ENCODE data around the gene GAREM1. TPM values are rescaled to one million over a fixed set of nuclear protein-coding genes. Genes with fewer than 3 reads are reported as not detected.

The GAREM1 gene
- total RNA-seq, 1 experiment from 2014 or later: 7.0 TPM

- no peak for TF ChIP-seq HMGA2 (CRISPR knock-in tag; IDR thresholded peaks at IDR 0.05)
- TF ChIP-seq PRRX2 (CRISPR knock-in tag; IDR thresholded peaks at IDR 0.05): no peak
- TF ChIP-seq EMX1 (CRISPR knock-in tag; IDR thresholded peaks at IDR 0.05): no peak
- TF ChIP-seq ETV6 (CRISPR knock-in tag; IDR thresholded peaks at IDR 0.05): no peak
- no peak for TF ChIP-seq ZNF281 (CRISPR knock-in tag; IDR thresholded peaks at IDR 0.05)
- TF ChIP-seq SMAD4 (CRISPR knock-in tag; IDR thresholded peaks at IDR 0.05): no peak
These were observed 98.7 kb downstream of the GAREM1 start (continued) for GRCh38 chr18:32372047-32372380.

GRCh38 chr18:32371384-32371783 is 99.3 kb downstream of the GAREM1 start:
- POLR2A ChIA-PET: no interaction called here
- Mint-ChIP-seq H3K27me3 (ENCODE audit: low read depth) (no peaks in the 10 kb centered on the region), H3K27ac (no peak overlapping the region), H3K9me3 (no peaks in the 10 kb centered on the region), H3K4me1 (peaks cover 6% of the 10 kb centered on the region; the same call in 1 of the 2 replicates), H3K4me3 (no peak overlapping the region), H3K36me3 (no peaks in the 10 kb centered on the region)
- DNase-seq (ENCODE audit: low spot score): no peak
- no peak for TF ChIP-seq NR2C2 (CRISPR knock-in tag; IDR thresholded peaks at IDR 0.05)
- no peak for TF ChIP-seq PRRX2 (CRISPR knock-in tag; IDR thresholded peaks at IDR 0.05)
- TF ChIP-seq USF1 (CRISPR knock-in tag; IDR thresholded peaks at IDR 0.05): no peak
- no peak for TF ChIP-seq E2F4 (CRISPR knock-in tag; IDR thresholded peaks at IDR 0.05; ENCODE audit: borderline replicate concordance, low read depth)
- no peak for TF ChIP-seq JAZF1 (CRISPR knock-in tag; IDR thresholded peaks at IDR 0.05)
- no peak for TF ChIP-seq CREB1 (CRISPR knock-in tag; IDR thresholded peaks at IDR 0.05)
- TF ChIP-seq TEAD4 (CRISPR knock-in tag; IDR thresholded peaks at IDR 0.05): no peak
- TF ChIP-seq, protein P1, sequence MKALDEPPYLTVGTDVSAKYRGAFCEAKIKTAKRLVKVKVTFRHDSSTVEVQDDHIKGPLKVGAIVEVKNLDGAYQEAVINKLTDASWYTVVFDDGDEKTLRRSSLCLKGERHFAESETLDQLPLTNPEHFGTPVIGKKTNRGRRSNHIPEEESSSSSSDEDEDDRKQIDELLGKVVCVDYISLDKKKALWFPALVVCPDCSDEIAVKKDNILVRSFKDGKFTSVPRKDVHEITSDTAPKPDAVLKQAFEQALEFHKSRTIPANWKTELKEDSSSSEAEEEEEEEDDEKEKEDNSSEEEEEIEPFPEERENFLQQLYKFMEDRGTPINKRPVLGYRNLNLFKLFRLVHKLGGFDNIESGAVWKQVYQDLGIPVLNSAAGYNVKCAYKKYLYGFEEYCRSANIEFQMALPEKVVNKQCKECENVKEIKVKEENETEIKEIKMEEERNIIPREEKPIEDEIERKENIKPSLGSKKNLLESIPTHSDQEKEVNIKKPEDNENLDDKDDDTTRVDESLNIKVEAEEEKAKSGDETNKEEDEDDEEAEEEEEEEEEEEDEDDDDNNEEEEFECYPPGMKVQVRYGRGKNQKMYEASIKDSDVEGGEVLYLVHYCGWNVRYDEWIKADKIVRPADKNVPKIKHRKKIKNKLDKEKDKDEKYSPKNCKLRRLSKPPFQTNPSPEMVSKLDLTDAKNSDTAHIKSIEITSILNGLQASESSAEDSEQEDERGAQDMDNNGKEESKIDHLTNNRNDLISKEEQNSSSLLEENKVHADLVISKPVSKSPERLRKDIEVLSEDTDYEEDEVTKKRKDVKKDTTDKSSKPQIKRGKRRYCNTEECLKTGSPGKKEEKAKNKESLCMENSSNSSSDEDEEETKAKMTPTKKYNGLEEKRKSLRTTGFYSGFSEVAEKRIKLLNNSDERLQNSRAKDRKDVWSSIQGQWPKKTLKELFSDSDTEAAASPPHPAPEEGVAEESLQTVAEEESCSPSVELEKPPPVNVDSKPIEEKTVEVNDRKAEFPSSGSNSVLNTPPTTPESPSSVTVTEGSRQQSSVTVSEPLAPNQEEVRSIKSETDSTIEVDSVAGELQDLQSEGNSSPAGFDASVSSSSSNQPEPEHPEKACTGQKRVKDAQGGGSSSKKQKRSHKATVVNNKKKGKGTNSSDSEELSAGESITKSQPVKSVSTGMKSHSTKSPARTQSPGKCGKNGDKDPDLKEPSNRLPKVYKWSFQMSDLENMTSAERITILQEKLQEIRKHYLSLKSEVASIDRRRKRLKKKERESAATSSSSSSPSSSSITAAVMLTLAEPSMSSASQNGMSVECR (CRISPR knock-in tag; IDR thresholded peaks at IDR 0.05; ENCODE audit: borderline replicate concordance): no peak
- no peak for TF ChIP-seq NR3C1 (CRISPR knock-in tag; conservative IDR thresholded peaks at IDR 0.05; ENCODE audit: low read depth)
- TF ChIP-seq FOXP4 (CRISPR knock-in tag; IDR thresholded peaks at IDR 0.05): no peak
- TF ChIP-seq NFATC4 (CRISPR knock-in tag; IDR thresholded peaks at IDR 0.05): no peak
- TF ChIP-seq TCF7 (CRISPR knock-in tag; IDR thresholded peaks at IDR 0.05; ENCODE audit: low read depth): no peak
- no peak for TF ChIP-seq PREB (CRISPR knock-in tag; IDR thresholded peaks at IDR 0.05; ENCODE audit: borderline replicate concordance)
- CTCF ChIA-PET: interaction anchor here (1.0 to 2.1 kb wide), 2 partner anchors 13 to 178 kb away, joined by 4 to 8 read pairs; no protein-coding TSS in a partner anchor
- ATAC-seq: no peak
